ENCODE results near the gene ARHGEF7.

GRCh38 chr13:111342721-111343120, 227.6 kb downstream of the ARHGEF7 start:
- TF ChIP-seq CTCF (IDR thresholded peaks at IDR 0.05): no peak
- TF ChIP-seq EZH2 (IDR thresholded peaks at IDR 0.05): no peak

Measured in neural progenitor cell (in vitro differentiated cells).